Breast epithelium (tissue), 3 donors: ENCODE measurements around the gene MINPP1.

Experiments
- POLR2A ChIP-seq: fragments of 450-650 bp; IDR thresholded peaks from one replicate; pipeline ENCODE4 v1.6.1; 2016; ENCODE audit warnings: antibody characterized with exemption, mild to moderate bottlenecking, moderate library complexity
- POLR2AphosphoS5 ChIP-seq, 3 donors: sonication (generic); formaldehyde crosslinking; IDR thresholded peaks; one replicate each; pipeline ENCODE4 v1.6.1; 2017; ENCODE audit warnings: antibody characterized with exemption in 3 of 3
- TF ChIP-seq, protein P1 (sequence below), 3 donors: fragments of 450-650 bp; IDR thresholded peaks; one replicate each; pipeline ENCODE4 v1.5.1; 2016 to 2017; ENCODE audit warnings: antibody characterized with exemption in 3 of 3, mild to moderate bottlenecking in 3 of 3, moderate library complexity in 3 of 3

GRCh38 chr10:87580016-87580415, 75.3 kb downstream of the MINPP1 start:
- TF ChIP-seq, protein P1, sequence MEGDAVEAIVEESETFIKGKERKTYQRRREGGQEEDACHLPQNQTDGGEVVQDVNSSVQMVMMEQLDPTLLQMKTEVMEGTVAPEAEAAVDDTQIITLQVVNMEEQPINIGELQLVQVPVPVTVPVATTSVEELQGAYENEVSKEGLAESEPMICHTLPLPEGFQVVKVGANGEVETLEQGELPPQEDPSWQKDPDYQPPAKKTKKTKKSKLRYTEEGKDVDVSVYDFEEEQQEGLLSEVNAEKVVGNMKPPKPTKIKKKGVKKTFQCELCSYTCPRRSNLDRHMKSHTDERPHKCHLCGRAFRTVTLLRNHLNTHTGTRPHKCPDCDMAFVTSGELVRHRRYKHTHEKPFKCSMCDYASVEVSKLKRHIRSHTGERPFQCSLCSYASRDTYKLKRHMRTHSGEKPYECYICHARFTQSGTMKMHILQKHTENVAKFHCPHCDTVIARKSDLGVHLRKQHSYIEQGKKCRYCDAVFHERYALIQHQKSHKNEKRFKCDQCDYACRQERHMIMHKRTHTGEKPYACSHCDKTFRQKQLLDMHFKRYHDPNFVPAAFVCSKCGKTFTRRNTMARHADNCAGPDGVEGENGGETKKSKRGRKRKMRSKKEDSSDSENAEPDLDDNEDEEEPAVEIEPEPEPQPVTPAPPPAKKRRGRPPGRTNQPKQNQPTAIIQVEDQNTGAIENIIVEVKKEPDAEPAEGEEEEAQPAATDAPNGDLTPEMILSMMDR (IDR thresholded peaks at IDR 0.05) = no peak
- no peak for TF ChIP-seq POLR2AphosphoS5 (IDR thresholded peaks at IDR 0.05)
- TF ChIP-seq POLR2A = no peak
